ENCODE results near the gene PRCC.

- no peak for TF ChIP-seq CTCF (IDR thresholded peaks at IDR 0.05)
- TF ChIP-seq POLR2A (IDR thresholded peaks at IDR 0.05; ENCODE audit: low read depth): no peak
- TF ChIP-seq EP300 (IDR thresholded peaks at IDR 0.05): no peak
Observed at GRCh38 chr1:156846643-156847042, 79.3 kb downstream of the PRCC start.

Data from esophagus muscularis mucosa (tissue), 4 donors.